Vagina (tissue), 2 donors: ENCODE data around the gene NMNAT3. TPM values are rescaled to one million over a fixed set of nuclear protein-coding genes. Genes with fewer than 3 reads are reported as not detected.

Experiments used
- DNase-seq, 2 donors: peaks; one replicate each; pipeline ENCODE4 v3.0.0-alpha.2; 2017; ENCODE audit errors: extremely low spot score in 2 of 2
- H3K27ac ChIP-seq: fragments of 200-600 bp; sonication (generic); one replicate; pipeline ENCODE4 v1.5.1; 2019
- H3K27me3 ChIP-seq: fragments of 200-600 bp; sonication (generic); one replicate; pipeline ENCODE4 v1.5.1; 2019
- H3K36me3 ChIP-seq, 2 donors: fragments of 200-600 bp; sonication (generic); one replicate each; pipeline ENCODE4 v1.5.1; 2017 to 2019
- H3K4me1 ChIP-seq: fragments of 200-600 bp; sonication (generic); one replicate; pipeline ENCODE4 v1.5.1; 2019
- H3K4me3 ChIP-seq, 2 donors: fragments of 200-600 bp; sonication (generic); 1 replicate in 1 of 2; 2 replicates in 1 of 2; pipeline ENCODE4 v1.5.1; 2016 to 2019
- H3K9me3 ChIP-seq: fragments of 200-600 bp; sonication (generic); one replicate; pipeline ENCODE4 v1.5.1; 2019
- CTCF ChIP-seq, 3 experiments: fragments of 450-650 bp in 2 of 3; fragments of 200-600 bp in 1 of 3; sonication (generic) in 1 of 3; IDR thresholded peaks; one replicate each; pipeline ENCODE4 v1.5.1; 2017 to 2019; ENCODE audit warnings: antibody characterized with exemption in 3 of 3, mild to moderate bottlenecking in 2 of 3, moderate library complexity in 2 of 3
- POLR2A ChIP-seq, 2 donors: fragments of 450-650 bp; IDR thresholded peaks; one replicate each; pipeline ENCODE4 v1.6.1; 2017; ENCODE audit warnings: antibody characterized with exemption in 2 of 2, mild to moderate bottlenecking in 2 of 2, moderate library complexity in 2 of 2
- POLR2AphosphoS5 ChIP-seq, 2 donors: sonication (generic); formaldehyde crosslinking; IDR thresholded peaks; one replicate each; pipeline ENCODE4 v1.9.0; 2017; ENCODE audit warnings: antibody characterized with exemption in 2 of 2, mild to moderate bottlenecking in 2 of 2, low read depth in 1 of 2; ENCODE audit not compliant: insufficient read depth in 1 of 2
- intact Hi-C: fragments of 100-400 bp; cut with DNase I; formaldehyde crosslinking; loops from one replicate; pipeline ENCODE4 v1.15.1; 2023
- total RNA-seq: library from RNA; depleted of rRNA; stranded (reverse); fragments of >200 nt; gene quantifications from one replicate; pipeline ENCODE4 v1.2.3, GENCODE V29; 2016

The NMNAT3 gene
- total RNA-seq, 1 donor from 2014 or later, result 17.4 TPM

GRCh38 chr3:139715166-139715565 is 37.4 kb upstream of the NMNAT3 start:
- no peak for TF ChIP-seq POLR2AphosphoS5 (IDR thresholded peaks at IDR 0.05; ENCODE audit: insufficient read depth in 1 of 2, low read depth in 1 of 2)
- no peak for TF ChIP-seq CTCF (IDR thresholded peaks at IDR 0.05)
- no peak for TF ChIP-seq POLR2A (IDR thresholded peaks at IDR 0.05)
- H3K27ac ChIP-seq, result no peak overlapping the region
- no peaks in the 10 kb centered on the region for H3K36me3 ChIP-seq
- no peaks in the 10 kb centered on the region for H3K9me3 ChIP-seq
- intact Hi-C loops, result no loop called here
- no peak overlapping the region for H3K4me3 ChIP-seq
- no peaks in the 10 kb centered on the region for H3K4me1 ChIP-seq
- DNase-seq, result no peak
- no peaks in the 10 kb centered on the region for H3K27me3 ChIP-seq

- no peak for DNase-seq
- intact Hi-C loops, result no loop called here
- no peak for TF ChIP-seq POLR2AphosphoS5 (IDR thresholded peaks at IDR 0.05; ENCODE audit: insufficient read depth in 1 of 2, low read depth in 1 of 2)
- TF ChIP-seq POLR2A (IDR thresholded peaks at IDR 0.05), result no peak
- no peak for TF ChIP-seq CTCF (IDR thresholded peaks at IDR 0.05)
- Histone ChIP-seq H3K9me3 (no peaks in the 10 kb centered on the region), H3K27me3 (no peaks in the 10 kb centered on the region), H3K36me3 (no peaks in the 10 kb centered on the region), H3K4me1 (no peaks in the 10 kb centered on the region), H3K4me3 (no peak overlapping the region), H3K27ac (no peak overlapping the region)
Observed at GRCh38 chr3:139710212-139710611, 32.4 kb upstream of the NMNAT3 start.

GRCh38 chr3:139705631-139706030 is 27.9 kb upstream of the NMNAT3 start:
- Histone ChIP-seq H3K4me3 (no peak overlapping the region), H3K27ac (no peak overlapping the region), H3K27me3 (no peaks in the 10 kb centered on the region), H3K36me3 (no peaks in the 10 kb centered on the region), H3K9me3 (no peaks in the 10 kb centered on the region), H3K4me1 (no peaks in the 10 kb centered on the region)
- no peak for TF ChIP-seq POLR2AphosphoS5 (IDR thresholded peaks at IDR 0.05; ENCODE audit: insufficient read depth in 1 of 2, low read depth in 1 of 2)
- TF ChIP-seq CTCF (IDR thresholded peaks at IDR 0.05), result no peak
- TF ChIP-seq POLR2A (IDR thresholded peaks at IDR 0.05), result no peak
- intact Hi-C loops, result no loop called here
- no peak for DNase-seq

- Histone ChIP-seq H3K4me3 (no peak overlapping the region), H3K27me3 (no peaks in the 10 kb centered on the region), H3K4me1 (no peaks in the 10 kb centered on the region), H3K27ac (no peak overlapping the region), H3K36me3 (no peaks in the 10 kb centered on the region), H3K9me3 (no peaks in the 10 kb centered on the region)
- intact Hi-C loops, result no loop called here
- TF ChIP-seq CTCF (IDR thresholded peaks at IDR 0.05) (no peak), POLR2A (IDR thresholded peaks at IDR 0.05) (no peak), POLR2AphosphoS5 (IDR thresholded peaks at IDR 0.05; ENCODE audit: insufficient read depth in 1 of 2, low read depth in 1 of 2) (no peak)
- no peak for DNase-seq
Observed at GRCh38 chr3:139696314-139696604, 18.5 kb upstream of the NMNAT3 start.

GRCh38 chr3:139695426-139696313 is 17.9 kb upstream of the NMNAT3 start:
- Histone ChIP-seq H3K27me3 (no peaks in the 10 kb centered on the region), H3K36me3 (no peaks in the 10 kb centered on the region), H3K4me3 (no peak overlapping the region), H3K9me3 (no peaks in the 10 kb centered on the region), H3K4me1 (no peaks in the 10 kb centered on the region), H3K27ac (no peak overlapping the region)
- DNase-seq, result no peak
- intact Hi-C loops, result no loop called here
- TF ChIP-seq POLR2A (IDR thresholded peaks at IDR 0.05) (no peak), CTCF (IDR thresholded peaks at IDR 0.05) (no peak), POLR2AphosphoS5 (IDR thresholded peaks at IDR 0.05; ENCODE audit: insufficient read depth in 1 of 2, low read depth in 1 of 2) (no peak)
